GM23248 (cell line): ENCODE results near the gene CENPA.

Source experiments
- EZH2 ChIP-seq: fragments of 200-600 bp; sonication (generic); IDR thresholded peaks from 2 replicates; pipeline ENCODE4 v1.6.1; 2018; ENCODE audit warnings: antibody characterized with exemption, mild to moderate bottlenecking; ENCODE audit not compliant: insufficient read depth, poor library complexity, severe bottlenecking
- EZH2phosphoT487 ChIP-seq: fragments of 200-600 bp; sonication (generic); IDR thresholded peaks from 2 replicates; pipeline ENCODE4 v1.6.1; 2018; ENCODE audit warnings: antibody characterized with exemption, moderate library complexity, mild to moderate bottlenecking, low read depth; ENCODE audit not compliant: insufficient read depth

GRCh38 chr2:26743852-26744251 lies 42.0 kb upstream of the CENPA start:
- TF ChIP-seq EZH2 (no peak), EZH2phosphoT487 (no peak)
